NCI-H345 (cell line): ENCODE measurements around the gene CAPN12.

Experiments used
- DNase-seq: peaks from one replicate; lab custom pipeline; 2025; lab: John Stamatoyannopoulos, UW

Gene CAPN12

GRCh38 chr19:38726284-38726673 lies 18.0 kb downstream of the CAPN12 start:
- no peak for DNase-seq

DNA sequence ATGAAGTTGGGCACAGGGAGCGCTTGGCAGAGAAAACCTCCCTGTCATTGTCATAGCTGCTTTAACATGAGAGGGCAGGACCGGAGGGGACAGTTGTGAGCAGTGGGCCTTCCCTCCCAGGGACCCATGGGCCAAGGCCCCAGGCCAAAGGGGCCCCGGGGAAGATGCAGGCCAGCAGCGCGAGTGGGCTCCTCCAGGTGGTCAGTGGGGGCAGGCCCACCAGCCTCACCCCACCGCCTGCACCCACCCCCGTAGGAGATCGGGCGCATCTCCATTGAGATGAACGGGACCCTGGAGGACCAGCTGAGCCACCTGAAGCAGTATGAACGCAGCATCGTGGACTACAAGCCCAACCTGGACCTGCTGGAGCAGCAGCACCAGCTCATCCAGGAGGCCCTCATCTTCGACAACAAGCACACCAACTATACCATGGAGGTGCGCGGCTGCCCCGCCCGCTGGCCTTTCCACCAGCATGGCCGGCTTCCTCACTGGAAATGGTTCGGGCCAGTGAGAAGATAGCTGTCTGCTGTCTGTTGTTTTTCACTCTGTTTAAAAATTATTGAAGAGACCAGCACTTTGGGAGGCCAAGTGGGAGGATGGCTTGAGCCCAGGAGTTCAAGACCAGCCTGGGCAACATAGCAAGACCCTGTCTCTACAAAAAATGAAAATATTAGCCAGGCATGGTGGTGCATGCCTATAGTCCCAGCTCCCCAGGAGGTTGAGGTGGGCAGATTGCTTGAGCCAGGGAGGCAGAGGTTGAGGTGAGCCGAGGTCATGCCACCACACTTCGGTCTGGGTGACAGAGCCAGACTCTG lies 18.6 kb downstream of the CAPN12 start:
- DNase-seq, result no peak

DNA sequence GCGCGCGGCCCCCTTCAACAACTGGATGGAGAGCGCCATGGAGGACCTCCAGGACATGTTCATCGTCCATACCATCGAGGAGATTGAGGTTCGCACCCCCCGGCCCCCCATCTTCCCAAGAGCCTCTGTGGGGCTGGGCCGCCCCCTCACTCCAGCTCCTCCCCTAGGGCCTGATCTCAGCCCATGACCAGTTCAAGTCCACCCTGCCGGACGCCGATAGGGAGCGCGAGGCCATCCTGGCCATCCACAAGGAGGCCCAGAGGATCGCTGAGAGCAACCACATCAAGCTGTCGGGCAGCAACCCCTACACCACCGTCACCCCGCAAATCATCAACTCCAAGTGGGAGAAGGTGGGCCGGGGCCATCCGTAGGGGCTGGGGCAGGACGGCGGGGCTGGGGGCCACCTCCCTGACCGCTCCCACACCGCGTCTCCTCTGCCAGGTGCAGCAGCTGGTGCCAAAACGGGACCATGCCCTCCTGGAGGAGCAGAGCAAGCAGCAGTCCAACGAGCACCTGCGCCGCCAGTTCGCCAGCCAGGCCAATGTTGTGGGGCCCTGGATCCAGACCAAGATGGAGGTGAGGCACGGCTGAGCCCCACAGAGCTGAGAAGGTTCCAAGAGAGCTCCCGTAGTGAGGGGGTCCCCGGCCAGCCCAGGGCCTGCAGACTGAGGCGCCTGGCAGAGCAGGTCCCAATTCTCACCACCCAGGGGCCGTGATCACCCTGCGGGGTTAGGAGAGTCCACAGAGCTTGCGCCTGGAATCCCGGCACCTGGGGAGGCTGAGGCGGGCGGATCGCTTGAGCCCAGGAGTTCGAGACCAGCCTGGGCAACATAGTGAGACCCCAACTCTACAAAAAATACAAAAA lies 20.1 kb downstream of the CAPN12 start:
- no peak for DNase-seq

DNA sequence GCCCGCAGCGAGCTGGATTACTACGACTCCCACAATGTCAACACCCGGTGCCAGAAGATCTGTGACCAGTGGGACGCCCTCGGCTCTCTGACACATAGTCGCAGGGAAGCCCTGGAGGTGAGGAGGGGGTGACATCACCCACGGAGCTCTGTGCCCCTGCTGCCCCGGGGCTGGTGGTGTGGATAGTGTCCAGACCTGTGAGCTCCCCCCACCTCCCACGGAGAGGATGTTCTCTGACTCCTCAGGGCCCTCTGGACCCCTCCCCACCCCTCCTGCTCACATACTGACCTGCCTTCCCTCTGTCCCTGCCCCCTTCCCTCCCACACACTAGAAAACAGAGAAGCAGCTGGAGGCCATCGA lies 20.7 kb downstream of the CAPN12 start:
- no peak for DNase-seq

GRCh38 chr19:38722947-38723605 lies 21.2 kb downstream of the CAPN12 start:
- DNase-seq, result no peak

- DNase-seq, result no peak
Measured at GRCh38 chr19:38721979-38722773, 22.1 kb downstream of the CAPN12 start.

DNA sequence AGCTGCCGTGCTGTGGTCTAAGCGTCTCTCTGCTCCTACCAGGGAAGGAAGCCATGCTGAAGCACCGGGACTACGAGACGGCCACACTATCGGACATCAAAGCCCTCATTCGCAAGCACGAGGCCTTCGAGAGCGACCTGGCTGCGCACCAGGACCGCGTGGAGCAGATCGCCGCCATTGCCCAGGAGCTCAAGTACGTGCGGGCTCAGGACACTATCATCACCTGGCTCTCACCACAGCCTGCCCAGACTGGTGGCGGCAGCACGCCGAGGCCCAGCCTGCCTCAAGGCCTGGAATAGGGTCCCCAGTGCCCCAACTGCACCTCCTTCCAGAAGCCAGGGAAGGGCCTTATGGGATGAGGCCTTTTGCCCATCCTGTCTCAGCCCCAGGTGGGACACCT lies 22.8 kb downstream of the CAPN12 start:
- DNase-seq, result no peak

GRCh38 chr19:38720559-38721236 lies 23.6 kb downstream of the CAPN12 start:
- no peak for DNase-seq

DNA sequence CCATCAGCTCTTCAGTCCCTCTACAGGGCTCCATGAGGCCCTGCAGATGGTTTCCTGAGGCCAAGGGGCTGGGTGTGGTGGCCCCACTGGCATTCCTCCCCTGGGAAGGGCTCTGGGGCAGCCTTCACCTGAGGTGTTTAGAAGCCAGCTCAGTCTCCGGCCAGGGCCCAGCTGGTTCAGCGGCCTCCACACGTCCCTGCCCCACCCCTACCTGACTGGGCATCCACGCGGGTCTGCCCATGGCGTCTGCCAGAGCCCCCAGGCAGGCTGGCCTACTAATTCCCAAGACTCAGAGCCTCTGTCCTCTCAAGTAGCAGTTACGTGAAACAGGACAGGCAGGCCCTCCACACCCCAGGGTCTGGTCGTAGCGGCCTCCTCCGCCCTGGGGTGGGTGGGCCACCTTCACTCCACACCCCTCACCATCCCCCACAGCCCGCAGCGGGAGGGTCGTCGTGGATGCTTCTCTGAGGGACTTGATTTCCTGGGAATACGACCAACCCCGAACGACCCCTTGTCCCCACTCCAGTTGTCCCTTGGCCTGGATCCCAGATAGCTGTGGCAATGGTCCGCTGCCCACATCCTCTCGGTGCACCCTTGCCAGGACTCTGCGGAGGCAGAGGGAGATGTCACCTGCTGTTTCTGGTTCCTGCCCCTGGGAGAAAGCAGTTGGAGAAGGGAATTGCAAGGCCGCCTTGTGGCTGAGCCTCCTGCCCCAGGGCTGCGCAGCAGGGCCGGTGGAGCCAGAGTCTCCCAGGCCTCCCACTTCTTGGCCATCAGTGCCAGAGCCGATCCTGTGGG lies 24.3 kb downstream of the CAPN12 start:
- no peak for DNase-seq

GRCh38 chr19:38718747-38719543 lies 25.3 kb downstream of the CAPN12 start:
- no peak for DNase-seq

DNA sequence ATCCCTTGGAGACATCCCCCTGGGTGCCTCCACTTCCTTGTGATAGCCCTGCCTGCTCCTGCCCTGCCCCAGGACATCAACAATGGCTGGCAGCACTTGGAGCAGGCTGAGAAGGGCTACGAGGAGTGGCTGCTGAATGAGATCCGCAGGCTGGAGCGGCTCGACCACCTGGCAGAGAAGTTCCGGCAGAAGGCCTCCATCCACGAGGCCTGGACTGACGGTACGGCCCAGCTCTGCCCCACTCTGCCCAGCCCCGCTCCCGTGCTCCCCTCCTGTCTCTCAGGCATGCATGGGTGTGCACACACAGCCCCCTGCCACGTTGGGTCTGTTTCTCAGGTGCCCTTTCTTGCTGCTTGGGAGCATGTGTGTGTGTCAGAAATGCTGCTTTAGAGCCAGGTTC lies 26.4 kb downstream of the CAPN12 start:
- DNase-seq, result no peak

- DNase-seq, result no peak
Measured at GRCh38 chr19:38717051-38717450, 27.2 kb downstream of the CAPN12 start.

DNA sequence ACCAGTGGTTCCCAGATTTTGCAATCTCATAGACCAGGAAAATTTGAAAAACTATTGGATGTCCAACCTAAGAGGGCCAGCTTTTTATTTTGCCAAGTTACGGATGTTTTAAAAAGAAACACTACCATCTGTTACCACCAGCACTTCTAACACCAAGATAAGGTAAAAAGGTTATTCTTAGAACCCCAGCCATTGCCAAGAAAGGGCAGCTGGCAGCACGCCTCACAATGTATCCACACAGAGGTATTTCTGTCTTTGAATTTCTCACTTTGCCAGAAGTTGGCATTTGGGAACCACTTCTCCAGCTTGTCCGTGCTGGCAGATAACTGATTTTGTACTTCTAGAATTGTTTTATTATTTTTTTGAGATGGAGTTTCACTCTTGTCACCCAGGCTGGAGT lies 28.7 kb downstream of the CAPN12 start:
- no peak for DNase-seq

DNA sequence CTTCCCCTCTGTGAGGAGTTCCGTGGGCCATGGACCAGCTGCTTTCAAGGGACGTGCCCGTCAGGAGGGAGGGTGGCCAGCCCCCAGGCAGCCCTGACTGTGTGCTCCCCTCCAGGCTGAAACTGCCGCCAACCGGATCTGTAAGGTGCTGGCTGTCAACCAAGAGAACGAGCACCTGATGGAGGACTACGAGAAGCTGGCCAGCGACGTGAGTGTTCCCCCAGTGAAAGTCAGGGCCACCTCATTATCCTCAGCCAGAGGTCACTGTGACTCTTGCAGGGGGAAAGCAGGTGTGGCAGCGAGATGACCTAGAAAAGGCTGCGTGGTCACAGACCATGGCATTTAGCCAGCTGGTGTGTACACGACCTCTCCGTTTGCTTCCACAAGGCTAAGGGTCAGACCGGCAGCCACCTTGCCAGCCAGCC lies 29.9 kb downstream of the CAPN12 start:
- DNase-seq, result no peak

DNA sequence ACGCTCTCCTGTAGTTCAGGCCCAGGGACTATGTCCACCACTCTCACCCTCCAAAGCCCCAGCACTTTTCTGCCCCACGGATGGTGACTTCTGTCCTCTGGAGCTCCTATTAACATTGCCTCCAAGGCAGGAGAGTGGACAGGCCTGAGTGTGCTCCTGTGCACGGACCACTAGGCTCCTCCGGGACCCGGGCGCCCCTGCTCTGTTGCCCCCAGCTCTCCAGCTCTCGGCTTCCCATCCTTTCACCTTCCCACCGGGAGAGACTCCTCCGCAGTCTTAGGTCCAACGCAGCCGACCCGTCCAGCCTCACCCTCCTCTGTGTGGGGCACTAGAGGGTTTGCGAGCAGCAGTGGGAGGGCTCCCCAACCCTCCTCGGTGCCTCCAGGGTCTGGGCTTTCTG lies 30.4 kb downstream of the CAPN12 start:
- no peak for DNase-seq

- DNase-seq, result no peak
Measured at GRCh38 chr19:38713227-38713649, 31.0 kb downstream of the CAPN12 start.

DNA sequence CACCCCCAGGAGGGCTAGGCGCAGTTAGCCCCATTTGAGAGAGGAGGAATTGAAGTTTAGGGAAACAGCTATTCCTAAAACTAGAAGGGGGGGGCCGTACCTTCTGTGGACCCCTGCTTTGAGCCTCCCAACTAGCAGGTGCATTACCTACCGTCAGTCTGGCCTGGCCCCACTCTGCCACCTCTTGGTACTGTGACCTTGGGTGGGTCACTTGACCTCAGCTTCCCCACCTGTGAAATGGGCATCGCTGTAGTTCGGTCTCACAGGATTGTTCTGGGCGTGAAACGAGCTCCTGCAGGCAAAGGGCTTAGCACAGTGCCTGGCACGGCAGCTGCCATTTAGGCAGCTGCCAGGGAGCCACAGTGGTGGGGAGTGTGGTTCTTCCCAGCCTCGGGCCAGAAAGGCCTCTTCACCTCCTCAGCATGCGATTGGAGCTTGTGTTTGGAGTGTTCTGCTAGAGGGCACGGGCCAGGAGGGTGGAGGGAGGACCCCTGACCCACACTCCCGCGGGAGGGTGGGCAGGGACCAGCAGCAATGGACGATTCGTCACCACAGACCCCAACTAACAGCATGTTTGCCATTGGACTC lies 32.0 kb downstream of the CAPN12 start:
- DNase-seq, result no peak

DNA sequence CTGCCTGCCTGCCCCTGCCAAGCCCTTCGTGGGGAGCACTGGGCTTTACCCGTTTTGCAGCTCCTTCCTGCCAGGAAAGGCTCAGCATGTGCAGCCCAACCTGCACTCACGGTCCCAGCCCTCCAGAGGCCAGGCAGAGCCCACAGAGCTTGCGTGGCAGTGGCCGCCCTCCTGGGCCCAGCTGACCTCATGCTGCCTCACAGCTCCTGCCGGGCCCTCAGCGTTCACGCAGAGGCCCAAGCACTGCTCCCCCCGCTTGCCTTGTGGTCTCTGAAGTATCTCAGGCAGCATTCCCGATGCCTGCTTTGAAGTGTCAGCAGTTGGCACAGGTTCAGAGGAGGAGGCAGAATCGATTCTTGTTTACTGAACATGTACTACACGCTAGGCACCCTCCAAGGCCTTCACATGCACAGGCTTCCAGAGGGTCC lies 32.5 kb downstream of the CAPN12 start:
- no peak for DNase-seq
